ENCODE measurements around the gene SH3RF3.

The SH3RF3 gene

GRCh38 chr2:109287838-109288237 lies 158.8 kb downstream of the SH3RF3 start:
- in situ Hi-C loops (cut with HindIII; ENCODE audit: low pct_unique_long_range_greater_than_20kb, low sequenced_read_pairs): no loop called here
- no peak for TF ChIP-seq JUND (IDR thresholded peaks at IDR 0.05; ENCODE audit: low read depth)

GRCh38 chr2:109288544-109289368 lies 159.8 kb downstream of the SH3RF3 start:
- in situ Hi-C loops (cut with HindIII; ENCODE audit: low pct_unique_long_range_greater_than_20kb, low sequenced_read_pairs): no loop called here
- no peak for DNase-seq (ENCODE audit: low read depth in 1 of 2, low spot score in 1 of 2)
- no peak for TF ChIP-seq JUND (IDR thresholded peaks at IDR 0.05; ENCODE audit: low read depth)

More at GRCh38 chr2:109287838-109288237, 158.8 kb downstream of the SH3RF3 start:
- DNase-seq (ENCODE audit: low read depth in 1 of 2, low spot score in 1 of 2): no peak

GRCh38 chr2:109289504-109290222 lies 160.7 kb downstream of the SH3RF3 start:
- no peak for DNase-seq (ENCODE audit: low read depth in 1 of 2, low spot score in 1 of 2)
- TF ChIP-seq JUND (IDR thresholded peaks at IDR 0.05; ENCODE audit: low read depth): no peak
- in situ Hi-C loops (cut with HindIII; ENCODE audit: low pct_unique_long_range_greater_than_20kb, low sequenced_read_pairs): no loop called here

- TF ChIP-seq JUND (IDR thresholded peaks at IDR 0.05; ENCODE audit: low read depth): no peak
- in situ Hi-C loops (cut with HindIII; ENCODE audit: low pct_unique_long_range_greater_than_20kb, low sequenced_read_pairs): no loop called here
- DNase-seq (ENCODE audit: low read depth in 1 of 2, low spot score in 1 of 2): no peak
Measured at GRCh38 chr2:109290887-109291643, 162.1 kb downstream of the SH3RF3 start.

- TF ChIP-seq JUND (IDR thresholded peaks at IDR 0.05; ENCODE audit: low read depth): no peak
- DNase-seq (ENCODE audit: low read depth in 1 of 2, low spot score in 1 of 2): no peak
- in situ Hi-C loops (cut with HindIII; ENCODE audit: low pct_unique_long_range_greater_than_20kb, low sequenced_read_pairs): no loop called here
Measured at GRCh38 chr2:109292386-109292785, 163.4 kb downstream of the SH3RF3 start.

- DNase-seq (ENCODE audit: low read depth in 1 of 2, low spot score in 1 of 2): no peak
- in situ Hi-C loops (cut with HindIII; ENCODE audit: low pct_unique_long_range_greater_than_20kb, low sequenced_read_pairs): no loop called here
- TF ChIP-seq JUND (IDR thresholded peaks at IDR 0.05; ENCODE audit: low read depth): no peak
Measured at GRCh38 chr2:109293663-109294062, 164.7 kb downstream of the SH3RF3 start.

GRCh38 chr2:109294523-109294922 lies 165.5 kb downstream of the SH3RF3 start:
- no peak for TF ChIP-seq JUND (IDR thresholded peaks at IDR 0.05; ENCODE audit: low read depth)
- no peak for DNase-seq (ENCODE audit: low read depth in 1 of 2, low spot score in 1 of 2)
- in situ Hi-C loops (cut with HindIII; ENCODE audit: low pct_unique_long_range_greater_than_20kb, low sequenced_read_pairs): no loop called here

GRCh38 chr2:109295070-109295780 lies 166.2 kb downstream of the SH3RF3 start:
- no peak for TF ChIP-seq JUND (IDR thresholded peaks at IDR 0.05; ENCODE audit: low read depth)
- in situ Hi-C loops (cut with HindIII; ENCODE audit: low pct_unique_long_range_greater_than_20kb, low sequenced_read_pairs): no loop called here
- DNase-seq (ENCODE audit: low read depth in 1 of 2, low spot score in 1 of 2): no peak

- DNase-seq (ENCODE audit: low read depth in 1 of 2, low spot score in 1 of 2): no peak
- in situ Hi-C loops (cut with HindIII; ENCODE audit: low pct_unique_long_range_greater_than_20kb, low sequenced_read_pairs): no loop called here
- TF ChIP-seq JUND (IDR thresholded peaks at IDR 0.05; ENCODE audit: low read depth): no peak
Measured at GRCh38 chr2:109295781-109296117, 166.7 kb downstream of the SH3RF3 start.

GRCh38 chr2:109297566-109298490 lies 168.8 kb downstream of the SH3RF3 start:
- in situ Hi-C loops (cut with HindIII; ENCODE audit: low pct_unique_long_range_greater_than_20kb, low sequenced_read_pairs): no loop called here
- no peak for TF ChIP-seq JUND (IDR thresholded peaks at IDR 0.05; ENCODE audit: low read depth)
- DNase-seq (ENCODE audit: low read depth in 1 of 2, low spot score in 1 of 2): no peak

GRCh38 chr2:109298851-109299250 lies 169.8 kb downstream of the SH3RF3 start:
- TF ChIP-seq JUND (IDR thresholded peaks at IDR 0.05; ENCODE audit: low read depth): no peak
- no peak for DNase-seq (ENCODE audit: low read depth in 1 of 2, low spot score in 1 of 2)
- in situ Hi-C loops (cut with HindIII; ENCODE audit: low pct_unique_long_range_greater_than_20kb, low sequenced_read_pairs): no loop called here
